Measurements from ENCODE around the gene PFKFB1.

PFKFB1 gene

DNA sequence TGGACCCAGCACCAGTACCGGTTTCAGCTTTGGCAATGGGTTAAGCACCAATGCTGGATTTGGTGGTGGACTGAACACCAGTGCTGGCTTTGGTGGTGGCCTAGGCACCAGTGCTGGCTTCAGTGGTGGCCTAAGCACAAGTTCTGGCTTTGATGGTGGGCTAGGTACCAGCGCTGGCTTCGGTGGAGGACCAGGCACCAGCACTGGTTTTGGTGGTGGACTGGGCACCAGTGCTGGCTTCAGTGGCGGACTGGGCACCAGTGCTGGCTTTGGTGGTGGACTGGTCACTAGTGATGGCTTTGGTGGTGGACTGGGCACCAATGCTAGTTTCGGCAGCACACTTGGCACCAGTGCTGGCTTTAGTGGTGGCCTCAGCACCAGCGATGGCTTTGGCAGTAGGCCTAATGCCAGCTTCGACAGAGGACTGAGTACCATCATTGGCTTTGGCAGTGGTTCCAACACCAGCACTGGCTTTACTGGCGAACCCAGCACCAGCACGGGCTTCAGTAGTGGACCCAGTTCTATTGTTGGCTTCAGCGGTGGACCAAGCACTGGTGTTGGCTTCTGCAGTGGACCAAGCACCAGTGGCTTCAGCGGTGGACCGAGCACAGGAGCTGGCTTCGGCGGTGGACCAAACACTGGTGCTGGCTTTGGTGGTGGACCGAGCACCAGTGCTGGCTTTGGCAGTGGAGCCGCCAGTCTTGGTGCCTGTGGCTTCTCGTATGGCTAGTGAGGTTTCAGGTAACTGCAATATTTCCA, 63.5 kb downstream of the PFKFB1 start:
- Histone ChIP-seq H3K27me3 (replicated peaks) (no peaks in the 10 kb centered on the region), H3K27ac (no peak overlapping the region), H3K36me3 (replicated peaks) (peaks cover 2% of the 10 kb centered on the region), H3K4me3 (ENCODE audit: low read depth, low read length) (no peak overlapping the region)
- in situ Hi-C loops (cut with HindIII; ENCODE audit: low pct_ligation_motif_present, low sequenced_read_pairs) = no loop called here
- DNase-seq = no peak
- TF ChIP-seq, protein P1, sequence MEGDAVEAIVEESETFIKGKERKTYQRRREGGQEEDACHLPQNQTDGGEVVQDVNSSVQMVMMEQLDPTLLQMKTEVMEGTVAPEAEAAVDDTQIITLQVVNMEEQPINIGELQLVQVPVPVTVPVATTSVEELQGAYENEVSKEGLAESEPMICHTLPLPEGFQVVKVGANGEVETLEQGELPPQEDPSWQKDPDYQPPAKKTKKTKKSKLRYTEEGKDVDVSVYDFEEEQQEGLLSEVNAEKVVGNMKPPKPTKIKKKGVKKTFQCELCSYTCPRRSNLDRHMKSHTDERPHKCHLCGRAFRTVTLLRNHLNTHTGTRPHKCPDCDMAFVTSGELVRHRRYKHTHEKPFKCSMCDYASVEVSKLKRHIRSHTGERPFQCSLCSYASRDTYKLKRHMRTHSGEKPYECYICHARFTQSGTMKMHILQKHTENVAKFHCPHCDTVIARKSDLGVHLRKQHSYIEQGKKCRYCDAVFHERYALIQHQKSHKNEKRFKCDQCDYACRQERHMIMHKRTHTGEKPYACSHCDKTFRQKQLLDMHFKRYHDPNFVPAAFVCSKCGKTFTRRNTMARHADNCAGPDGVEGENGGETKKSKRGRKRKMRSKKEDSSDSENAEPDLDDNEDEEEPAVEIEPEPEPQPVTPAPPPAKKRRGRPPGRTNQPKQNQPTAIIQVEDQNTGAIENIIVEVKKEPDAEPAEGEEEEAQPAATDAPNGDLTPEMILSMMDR (IDR thresholded peaks at IDR 0.05; ENCODE audit: low read depth, low read length, missing control alignments) = no peak

DNA sequence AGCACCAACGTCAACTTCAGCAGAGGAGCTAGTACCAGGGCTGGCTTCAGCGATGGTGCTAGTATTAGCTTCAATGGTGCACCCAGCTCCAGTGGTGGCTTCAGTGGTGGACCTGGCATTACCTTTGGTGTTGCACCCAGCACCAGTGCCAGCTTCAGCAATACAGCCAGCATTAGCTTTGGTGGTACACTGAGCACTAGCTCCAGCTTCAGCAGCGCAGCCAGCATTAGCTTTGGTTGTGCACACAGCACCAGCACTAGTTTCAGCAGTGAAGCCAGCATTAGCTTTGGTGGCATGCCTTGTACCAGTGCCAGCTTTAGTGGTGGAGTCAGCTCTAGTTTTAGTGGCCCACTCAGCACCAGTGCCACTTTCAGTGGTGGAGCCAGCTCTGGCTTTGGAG, 65.1 kb downstream of the PFKFB1 start:
- H3K27ac ChIP-seq = no peak overlapping the region
- in situ Hi-C loops (cut with HindIII; ENCODE audit: low pct_ligation_motif_present, low sequenced_read_pairs) = no loop called here
- no peak overlapping the region for H3K4me3 ChIP-seq (ENCODE audit: low read depth, low read length)
- H3K27me3 ChIP-seq (replicated peaks) = no peaks in the 10 kb centered on the region
- DNase-seq = no peak
- H3K36me3 ChIP-seq (replicated peaks) = peaks cover 2% of the 10 kb centered on the region
- TF ChIP-seq, protein P1 (IDR thresholded peaks at IDR 0.05; ENCODE audit: low read depth, low read length, missing control alignments) = no peak

DNA sequence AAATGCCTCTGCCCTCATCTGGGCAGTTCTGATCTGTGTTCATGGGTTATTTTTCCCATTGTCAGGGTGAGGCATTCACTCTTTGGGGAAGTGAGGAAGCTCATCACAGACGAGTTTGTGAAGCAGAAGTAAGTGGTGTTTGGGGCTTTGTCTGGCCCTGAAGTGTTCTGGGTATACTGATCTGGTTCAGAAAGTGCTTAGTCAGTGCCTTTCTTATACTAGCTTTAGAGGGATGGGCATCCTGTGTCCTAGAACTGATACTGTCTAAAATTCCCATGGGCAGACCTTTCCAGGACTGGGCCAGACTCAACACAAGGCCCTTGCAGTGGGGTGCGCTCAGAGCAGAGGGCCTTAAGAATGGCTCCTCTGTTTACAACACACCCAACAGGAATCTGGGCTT, 67.0 kb downstream of the PFKFB1 start:
- no peak for DNase-seq
- Histone ChIP-seq H3K36me3 (replicated peaks) (peaks cover 2% of the 10 kb centered on the region), H3K27ac (no peak overlapping the region), H3K4me3 (ENCODE audit: low read depth, low read length) (no peak overlapping the region), H3K27me3 (replicated peaks) (no peaks in the 10 kb centered on the region)
- TF ChIP-seq, protein P1 (IDR thresholded peaks at IDR 0.05; ENCODE audit: low read depth, low read length, missing control alignments) = no peak
- in situ Hi-C loops (cut with HindIII; ENCODE audit: low pct_ligation_motif_present, low sequenced_read_pairs) = no loop called here

DNA sequence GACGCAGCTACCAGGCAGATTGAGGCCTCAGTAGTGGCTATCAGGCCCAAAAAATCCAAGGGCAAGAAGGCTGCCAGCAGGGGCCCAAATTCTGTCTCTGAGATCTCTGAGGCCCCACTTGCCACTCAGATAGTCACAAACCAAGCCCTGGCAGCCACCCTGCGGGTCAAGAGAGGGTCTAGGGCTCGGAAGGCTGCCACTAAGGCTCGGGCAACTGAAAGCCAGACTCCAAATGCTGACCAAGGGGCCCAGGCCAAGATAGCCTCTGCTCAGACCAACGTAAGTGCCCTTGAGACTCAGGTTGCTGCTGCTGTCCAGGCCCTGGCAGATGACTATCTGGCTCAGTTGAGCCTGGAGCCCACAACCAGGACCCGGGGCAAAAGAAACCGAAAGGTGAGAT, 70.6 kb downstream of the PFKFB1 start:
- in situ Hi-C loops (cut with HindIII; ENCODE audit: low pct_ligation_motif_present, low sequenced_read_pairs) = no loop called here
- H3K27me3 ChIP-seq (replicated peaks) = no peaks in the 10 kb centered on the region
- DNase-seq = no peak
- H3K4me3 ChIP-seq (ENCODE audit: low read depth, low read length) = no peak overlapping the region
- no peak overlapping the region for H3K27ac ChIP-seq
- peaks cover 2% of the 10 kb centered on the region for H3K36me3 ChIP-seq (replicated peaks)
- TF ChIP-seq, protein P1 (IDR thresholded peaks at IDR 0.05; ENCODE audit: low read depth, low read length, missing control alignments) = no peak

DNA sequence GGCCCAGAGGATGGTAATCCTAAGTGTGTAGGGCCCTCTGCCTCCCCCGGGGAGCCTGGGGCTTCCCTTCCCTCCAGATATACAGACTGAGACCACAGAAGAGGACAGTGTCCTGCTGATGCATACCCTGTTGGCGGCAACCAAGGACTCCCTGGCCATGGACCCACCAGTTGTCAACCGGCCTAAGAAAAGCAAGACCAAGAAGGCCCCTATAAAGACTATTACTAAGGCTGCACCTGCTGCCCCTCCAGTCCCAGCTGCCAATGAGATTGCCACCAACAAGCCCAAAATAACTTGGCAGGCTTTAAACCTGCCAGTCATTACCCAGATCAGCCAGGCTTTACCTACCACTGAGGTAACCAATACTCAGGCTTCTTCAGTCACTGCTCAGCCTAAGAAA, 71.4 kb downstream of the PFKFB1 start:
- TF ChIP-seq, protein P1 (IDR thresholded peaks at IDR 0.05; ENCODE audit: low read depth, low read length, missing control alignments) = no peak
- Histone ChIP-seq H3K36me3 (replicated peaks) (no peaks in the 10 kb centered on the region), H3K27me3 (replicated peaks) (no peaks in the 10 kb centered on the region), H3K27ac (no peak overlapping the region), H3K4me3 (ENCODE audit: low read depth, low read length) (no peak overlapping the region)
- in situ Hi-C loops (cut with HindIII; ENCODE audit: low pct_ligation_motif_present, low sequenced_read_pairs) = no loop called here
- DNase-seq = no peak

All from brain microvascular endothelial cell (primary cell).